K562 (cell line): ENCODE data around the gene MED15. TPM values are rescaled to one million over a fixed set of nuclear protein-coding genes. Genes with fewer than 3 reads are reported as not detected.

Source experiments
- ARID1B ChIP-seq: fragments of 450-650 bp; IDR thresholded peaks from 2 replicates; pipeline ENCODE4 v1.6.1; 2016; ENCODE audit warnings: antibody characterized with exemption, mild to moderate bottlenecking, inconsistent platforms
- CBX3 ChIP-seq, 2 experiments: IDR thresholded peaks; 1 replicate in 1 of 2; 2 replicates in 1 of 2; pipeline ENCODE4 v1.6.1; 2012; ENCODE audit warnings: inconsistent platforms in 2 of 2, low read length in 2 of 2, borderline replicate concordance in 1 of 2, control low read depth in 1 of 2
- CEBPG ChIP-seq, 3 experiments: fragments of 200-800 bp in 1 of 3; sonication (Bioruptor generic) in 1 of 3; sonication (generic) in 1 of 3; formaldehyde crosslinking in 1 of 3; IDR thresholded peaks in 2 of 3; conservative IDR thresholded peaks in 1 of 3; 2 replicates each; pipeline versions ENCODE4 v1.6.1 to v1.8.0; 2016 to 2022; ENCODE audit warnings: missing compliant biosample characterization in 2 of 3, missing genetic modification characterization in 2 of 3, mild to moderate bottlenecking in 1 of 3, missing genetic modification reagents in 1 of 3
- ERF ChIP-seq: fragments of 450-650 bp; formaldehyde crosslinking; IDR thresholded peaks from 2 replicates; pipeline ENCODE4 v1.4.0; 2020; ENCODE audit warnings: mild to moderate bottlenecking, mixed read lengths
- FOXA3 ChIP-seq, 2 experiments: fragments of 450-650 bp in 1 of 2; sonication (generic) in 1 of 2; formaldehyde crosslinking; IDR thresholded peaks in 1 of 2; conservative IDR thresholded peaks in 1 of 2; 2 replicates each; pipeline versions ENCODE4 v1.4.0 to v1.8.0; 2020 to 2022; ENCODE audit warnings: mild to moderate bottlenecking in 2 of 2, missing genetic modification reagents in 1 of 2
- FOXP1 ChIP-seq: sonication (generic); formaldehyde crosslinking; IDR thresholded peaks from 2 replicates; pipeline ENCODE4 v1.8.0; 2022; ENCODE audit warnings: mild to moderate bottlenecking, missing genetic modification reagents
- HCFC1 ChIP-seq: IDR thresholded peaks from 2 replicates; pipeline ENCODE4 v1.6.1; 2012; ENCODE audit warnings: low read depth, low read length, improper control_type of control experiment
- HNRNPK ChIP-seq: fragments of 200-400 bp; formaldehyde crosslinking; IDR thresholded peaks from one replicate; pipeline ENCODE4 v1.6.1; 2018; ENCODE audit warnings: mild to moderate bottlenecking, low read depth, low read length; ENCODE audit not compliant: poor library complexity, severe bottlenecking
- KDM5B ChIP-seq: fragments of 200-600 bp; sonication (generic); IDR thresholded peaks from 2 replicates; pipeline ENCODE4 v1.6.1; 2012; ENCODE audit warnings: low read depth, mild to moderate bottlenecking, moderate library complexity, low read length, control low read depth, inconsistent platforms; ENCODE audit not compliant: insufficient replicate concordance
- RAD21 ChIP-seq, 2 experiments: fragments of 250-450 bp in 1 of 2; fragments of 450-650 bp in 1 of 2; sonication (Bioruptor Pico) in 1 of 2; formaldehyde crosslinking in 1 of 2; IDR thresholded peaks in 1 of 2; conservative IDR thresholded peaks in 1 of 2; 2 replicates each; pipeline versions ENCODE4 v1.4.0 to v1.8.0; 2020 to 2022; ENCODE audit warnings: mild to moderate bottlenecking in 2 of 2, moderate library complexity in 1 of 2
- SIN3B ChIP-seq: fragments of 450-650 bp; IDR thresholded peaks from 2 replicates; pipeline ENCODE4 v1.6.1; 2017; ENCODE audit warnings: low read depth, mild to moderate bottlenecking, moderate library complexity
- SMC3 ChIP-seq: conservative IDR thresholded peaks from 2 replicates; pipeline ENCODE4 v1.6.1; 2011; ENCODE audit warnings: low read depth, low read length, improper control_type of control experiment; ENCODE audit not compliant: insufficient read depth
- STAT5A ChIP-seq: IDR thresholded peaks from 2 replicates; pipeline ENCODE4 v1.6.1; 2012; ENCODE audit warnings: low read length, inconsistent platforms, borderline replicate concordance
- THAP7 ChIP-seq: fragments of 250-450 bp; sonication (Bioruptor Pico); IDR thresholded peaks from 2 replicates; pipeline ENCODE4 v1.5.0; 2021
- XRCC3 ChIP-seq: fragments of 450-650 bp; IDR thresholded peaks from 2 replicates; pipeline ENCODE4 v1.6.1; 2017; ENCODE audit warnings: mild to moderate bottlenecking, moderate library complexity
- ZBTB12 ChIP-seq: fragments of 250-450 bp; sonication (Bioruptor Pico); IDR thresholded peaks from 2 replicates; pipeline ENCODE4 v1.4.0; 2020
- ZNF217 ChIP-seq: sonication (generic); formaldehyde crosslinking; IDR thresholded peaks from 2 replicates; pipeline ENCODE4 v1.8.0; 2022; ENCODE audit warnings: mild to moderate bottlenecking, missing genetic modification reagents
- ZNF282 ChIP-seq: sonication (generic); formaldehyde crosslinking; IDR thresholded peaks from 2 replicates; pipeline ENCODE4 v1.8.1; 2023; ENCODE audit warnings: missing genetic modification reagents
- ZNF76 ChIP-seq: fragments of 250-450 bp; sonication (Bioruptor Pico); IDR thresholded peaks from 2 replicates; pipeline ENCODE4 v1.4.0; 2020; ENCODE audit warnings: mild to moderate bottlenecking, moderate library complexity, borderline replicate concordance
- polyA plus RNA-seq, 8 experiments: library from polyadenylated mRNA; depleted of rRNA in 4 of 8; stranded (reverse) in 5 of 8; unstranded in 3 of 8; fragments of >200 nt; fragmentation: Nextera tagmentation in 2 of 8; fragmentation: Illumina TruSeq in 1 of 8; extraction: Ambion mirVana in 2 of 8; extraction: Trizol in 1 of 8; gene quantifications; 2 replicates each; pipeline versions ENCODE4 v1.2.1 to v1.2.3, GENCODE V29; 2011 to 2014; ENCODE audit warnings: inconsistent platforms in 1 of 8, missing spikeins in 1 of 8
- total RNA-seq, 7 experiments: library from RNA; depleted of rRNA in 6 of 7; stranded (reverse); fragments of >200 nt in 6 of 7; fragmentation: Illumina TruSeq in 2 of 7; extraction: Trizol in 2 of 7; gene quantifications; 2 replicates each; pipeline versions ENCODE4 v1.2.1 to v1.2.3, GENCODE V29; 2011 to 2021; ENCODE audit warnings: low replicate concordance in 1 of 7
- TF ChIP-seq, protein P1 (sequence below): sonication (generic); formaldehyde crosslinking; IDR thresholded peaks from 2 replicates; pipeline ENCODE4 v1.8.0; 2022; ENCODE audit warnings: mild to moderate bottlenecking, missing genetic modification reagents

The MED15 gene
- total and polyA plus RNA-seq, 9 of the 15 experiments (the other 6 are each of a cell fraction or from before 2014, with no cell fraction given), result 4.0 to 271 (median 60.1) TPM

GRCh38 chr22:20621162-20621561, 113.8 kb downstream of the MED15 start (continued):
- no peak for TF ChIP-seq SIN3B
- no peak for TF ChIP-seq RAD21 (CRISPR knock-in tag; conservative IDR thresholded peaks at IDR 0.05 in 1 of 2, IDR thresholded peaks at IDR 0.05 in 1 of 2)
- no peak for TF ChIP-seq HNRNPK
- no peak for TF ChIP-seq ARID1B
- TF ChIP-seq FOXP1 (CRISPR knock-in tag), result 0 out of 2 replicates have a peak, but pooled peaks have one; percentile 57
- no peak for TF ChIP-seq HCFC1
- TF ChIP-seq ZNF282 (CRISPR knock-in tag), result 0 out of 2 replicates have a peak, but pooled peaks have one; percentile 66
- TF ChIP-seq KDM5B, result peak; percentile 19
- TF ChIP-seq ZBTB12 (CRISPR knock-in tag), result no peak
- TF ChIP-seq ZNF217 (CRISPR knock-in tag), result no peak
- no peak for TF ChIP-seq STAT5A
- TF ChIP-seq, protein P1, sequence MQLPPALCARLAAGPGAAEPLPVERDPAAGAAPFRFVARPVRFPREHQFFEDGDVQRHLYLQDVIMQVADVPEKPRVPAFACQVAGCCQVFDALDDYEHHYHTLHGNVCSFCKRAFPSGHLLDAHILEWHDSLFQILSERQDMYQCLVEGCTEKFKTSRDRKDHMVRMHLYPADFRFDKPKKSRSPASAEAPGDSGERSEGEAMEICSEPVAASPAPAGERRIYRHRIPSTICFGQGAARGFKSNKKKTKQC (CRISPR knock-in tag), result 0 out of 2 replicates have a peak, but pooled peaks have one; percentile 40
- TF ChIP-seq XRCC3, result no peak
- TF ChIP-seq THAP7 (CRISPR knock-in tag), result no peak
- TF ChIP-seq FOXA3 (CRISPR knock-in tag; conservative IDR thresholded peaks at IDR 0.05 in 1 of 2, IDR thresholded peaks at IDR 0.05 in 1 of 2), result peak in 1 of 2 experiments; percentile 54; a peak in 1 of 4 replicates
- TF ChIP-seq CEBPG (CRISPR knock-in tag; IDR thresholded peaks at IDR 0.05), result 0 out of 2 replicates have a peak, but pooled peaks have one; percentile 19
- no peak for TF ChIP-seq CEBPG (tag; conservative IDR thresholded peaks at IDR 0.05 in 1 of 2, IDR thresholded peaks at IDR 0.05 in 1 of 2)
- TF ChIP-seq ZNF76 (CRISPR knock-in tag), result no peak
- TF ChIP-seq ERF (CRISPR knock-in tag), result no peak
- no peak for TF ChIP-seq CBX3 (IDR thresholded peaks at IDR 0.05; ENCODE audit: borderline replicate concordance in 1 of 2, low read length in 2 of 2)
- 0 out of 2 replicates have a peak, but pooled peaks have one; percentile 12 for TF ChIP-seq SMC3
